IMR-90 (cell line): Measurements from ENCODE around the gene RPS15.

ENCODE experiments used
- BHLHE40 ChIP-seq: fragments of 150-350 bp; IDR thresholded peaks from 2 replicates; pipeline ENCODE4 v1.6.1; 2016; ENCODE audit warnings: mild to moderate bottlenecking, low read depth, low read length
- CEBPB ChIP-seq: IDR thresholded peaks from 2 replicates; pipeline ENCODE4 v1.6.1; 2012; ENCODE audit warnings: low read depth, low read length, improper control_type of control experiment
- CHD1 ChIP-seq: IDR thresholded peaks from 2 replicates; pipeline ENCODE4 v1.6.1; 2012; ENCODE audit warnings: low read depth, low read length, improper control_type of control experiment
- FOS ChIP-seq: fragments of 150-350 bp; IDR thresholded peaks from 2 replicates; pipeline ENCODE4 v1.6.1; 2016; ENCODE audit warnings: low read depth, low read length
- MAFK ChIP-seq: IDR thresholded peaks from 2 replicates; pipeline ENCODE4 v1.6.1; 2012; ENCODE audit warnings: low read depth, low read length, improper control_type of control experiment
- MXI1 ChIP-seq: IDR thresholded peaks from 2 replicates; pipeline ENCODE4 v1.6.1; 2012; ENCODE audit warnings: low read depth, mild to moderate bottlenecking, low read length, moderate library complexity, borderline replicate concordance
- POLR2A ChIP-seq: IDR thresholded peaks from 2 replicates; pipeline ENCODE4 v1.6.1; 2012; ENCODE audit warnings: mild to moderate bottlenecking, low read depth, low read length
- RCOR1 ChIP-seq: IDR thresholded peaks from 2 replicates; pipeline ENCODE4 v1.6.1; 2012; ENCODE audit warnings: mild to moderate bottlenecking, low read length, improper control_type of control experiment; ENCODE audit not compliant: insufficient replicate concordance
- SMC3 ChIP-seq: fragments of 150-350 bp; IDR thresholded peaks from 2 replicates; pipeline ENCODE4 v1.6.1; 2016; ENCODE audit warnings: low read depth, mild to moderate bottlenecking, antibody characterized with exemption, low read length, moderate library complexity
- TF ChIP-seq, protein P1 (sequence below): conservative IDR thresholded peaks from 2 replicates; pipeline ENCODE4 v1.5.1; 2012; ENCODE audit warnings: mild to moderate bottlenecking, low read depth, low read length, improper control_type of control experiment
- TF ChIP-seq, protein P2 (sequence below): fragments of 150-350 bp; IDR thresholded peaks from 2 replicates; pipeline ENCODE4 v1.6.1; 2017; ENCODE audit warnings: mild to moderate bottlenecking, antibody characterized with exemption, low read length, low read depth

DNA sequence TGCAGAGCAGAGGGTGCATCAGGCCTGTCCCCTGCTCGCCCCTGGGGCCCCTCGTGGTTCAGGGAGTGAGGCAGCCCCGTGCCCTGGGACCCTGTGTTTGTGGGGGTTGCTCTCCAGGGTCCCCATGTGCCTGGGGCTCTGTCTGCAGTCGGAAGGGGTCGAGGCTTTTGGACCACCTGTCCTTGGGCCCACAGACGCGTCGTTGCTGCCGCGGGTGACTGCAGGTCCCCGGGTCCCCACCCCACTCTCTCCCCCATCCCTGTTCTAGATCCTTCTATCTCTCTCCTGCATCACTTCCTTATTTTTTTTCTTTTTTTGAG is 50.0 kb downstream of the RPS15 start:
- TF ChIP-seq, protein P1, sequence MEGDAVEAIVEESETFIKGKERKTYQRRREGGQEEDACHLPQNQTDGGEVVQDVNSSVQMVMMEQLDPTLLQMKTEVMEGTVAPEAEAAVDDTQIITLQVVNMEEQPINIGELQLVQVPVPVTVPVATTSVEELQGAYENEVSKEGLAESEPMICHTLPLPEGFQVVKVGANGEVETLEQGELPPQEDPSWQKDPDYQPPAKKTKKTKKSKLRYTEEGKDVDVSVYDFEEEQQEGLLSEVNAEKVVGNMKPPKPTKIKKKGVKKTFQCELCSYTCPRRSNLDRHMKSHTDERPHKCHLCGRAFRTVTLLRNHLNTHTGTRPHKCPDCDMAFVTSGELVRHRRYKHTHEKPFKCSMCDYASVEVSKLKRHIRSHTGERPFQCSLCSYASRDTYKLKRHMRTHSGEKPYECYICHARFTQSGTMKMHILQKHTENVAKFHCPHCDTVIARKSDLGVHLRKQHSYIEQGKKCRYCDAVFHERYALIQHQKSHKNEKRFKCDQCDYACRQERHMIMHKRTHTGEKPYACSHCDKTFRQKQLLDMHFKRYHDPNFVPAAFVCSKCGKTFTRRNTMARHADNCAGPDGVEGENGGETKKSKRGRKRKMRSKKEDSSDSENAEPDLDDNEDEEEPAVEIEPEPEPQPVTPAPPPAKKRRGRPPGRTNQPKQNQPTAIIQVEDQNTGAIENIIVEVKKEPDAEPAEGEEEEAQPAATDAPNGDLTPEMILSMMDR: no peak
- TF ChIP-seq BHLHE40: no peak
- no peak for TF ChIP-seq POLR2A
- TF ChIP-seq RCOR1: no peak
- TF ChIP-seq MAFK: no peak
- no peak for TF ChIP-seq SMC3
- no peak for TF ChIP-seq CHD1
- no peak for TF ChIP-seq CEBPB
- no peak for TF ChIP-seq FOS
- no peak for TF ChIP-seq MXI1
- TF ChIP-seq, protein P2, sequence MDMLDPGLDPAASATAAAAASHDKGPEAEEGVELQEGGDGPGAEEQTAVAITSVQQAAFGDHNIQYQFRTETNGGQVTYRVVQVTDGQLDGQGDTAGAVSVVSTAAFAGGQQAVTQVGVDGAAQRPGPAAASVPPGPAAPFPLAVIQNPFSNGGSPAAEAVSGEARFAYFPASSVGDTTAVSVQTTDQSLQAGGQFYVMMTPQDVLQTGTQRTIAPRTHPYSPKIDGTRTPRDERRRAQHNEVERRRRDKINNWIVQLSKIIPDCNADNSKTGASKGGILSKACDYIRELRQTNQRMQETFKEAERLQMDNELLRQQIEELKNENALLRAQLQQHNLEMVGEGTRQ: no peak
